ENCODE measurements around the gene ADAM12. TPM values are rescaled to one million over a fixed set of nuclear protein-coding genes. Genes with fewer than 3 reads are reported as not detected.

The ADAM12 gene
- total RNA-seq, 1 experiment from 2014 or later = not detected

GRCh38 chr10:125967533-125967932 is 420.7 kb downstream of the ADAM12 start:
- RAD21 ChIA-PET (ENCODE audit: low non-redundant PET in 1 of 2, low total read pairs in 2 of 2, uncharacterized antibody in 2 of 2, unreplicated experiment in 2 of 2) = interaction anchor here in 1 of 2 experiments (0.7 kb wide), 1 partner anchor 26 kb away, joined by 3 read pairs; no protein-coding TSS in a partner anchor
- Histone ChIP-seq H2AFZ (ENCODE audit: low read depth, low read length, poor library complexity, severe bottlenecking) (no peak overlapping the region), H4K20me1 (ENCODE audit: insufficient read depth) (no peaks in the 10 kb centered on the region), H3K4me1 (ENCODE audit: control insufficient read depth in 1 of 2, insufficient read depth in 2 of 2, low read length in 2 of 2) (peaks cover 0 to under 1% of the 10 kb centered on the region in 2 experiments; a peak in 2 of 4 replicates), H3K27ac (ENCODE audit: low read depth, low read length) (no peak overlapping the region), H3K9me3 (ENCODE audit: control insufficient read depth in 1 of 2, insufficient read depth in 1 of 2, low read depth in 1 of 2, low read length in 2 of 2) (no peaks in the 10 kb centered on the region), H3K4me3 (replicated peaks in 1 of 2; ENCODE audit: low read depth in 1 of 2, low read length in 2 of 2) (no peak overlapping the region), H3K79me2 (ENCODE audit: insufficient read depth, low read length) (no peaks in the 10 kb centered on the region), H3K36me3 (ENCODE audit: control insufficient read depth in 1 of 2, insufficient read depth in 2 of 2, low read length in 2 of 2) (no peaks in the 10 kb centered on the region), H3K9ac (ENCODE audit: low read length) (no peak overlapping the region), H3K4me2 (ENCODE audit: low read length) (no peak overlapping the region), H3K27me3 (ENCODE audit: insufficient read depth, low read length) (no peaks in the 10 kb centered on the region), H3K9me2 (ENCODE audit: insufficient read depth) (peaks cover 3% of the 10 kb centered on the region; the same call in 1 of the 2 replicates)
- intact Hi-C loops (cut with micrococcal nuclease) = no loop called here
- DNase-seq (ENCODE audit: low read depth, low spot score) (no peak), ATAC-seq (no peak)
- POLR2A ChIA-PET = no interaction called here
- CTCF ChIA-PET = interaction anchor here (1.0 to 1.8 kb wide), 2 partner anchors 9 to 33 kb away, joined by 4 to 5 read pairs; no protein-coding TSS in a partner anchor
- TF ChIP-seq CBX3 (IDR thresholded peaks at IDR 0.05; ENCODE audit: low read depth) = no peak
- TF ChIP-seq SIN3A (IDR thresholded peaks at IDR 0.05; ENCODE audit: low read depth) = no peak
- TF ChIP-seq RAD21 (IDR thresholded peaks at IDR 0.05; ENCODE audit: low read depth) = no peak
- TF ChIP-seq SRF (IDR thresholded peaks at IDR 0.05; ENCODE audit: low read depth) = no peak
- TF ChIP-seq ZNF274 (IDR thresholded peaks at IDR 0.05; ENCODE audit: low read depth, low read length) = no peak
- no peak for TF ChIP-seq MAX (IDR thresholded peaks at IDR 0.05)
- BruUV-seq (replicated peaks) = no TSS peak

GRCh38 chr10:125964558-125964957 is 423.7 kb downstream of the ADAM12 start:
- Histone ChIP-seq H3K4me1 (ENCODE audit: control insufficient read depth in 1 of 2, insufficient read depth in 2 of 2, low read length in 2 of 2) (no peaks in the 10 kb centered on the region), H3K9me2 (ENCODE audit: insufficient read depth) (peaks cover 3% of the 10 kb centered on the region; the same call in 1 of the 2 replicates), H3K27me3 (ENCODE audit: insufficient read depth, low read length) (no peaks in the 10 kb centered on the region), H3K4me3 (replicated peaks in 1 of 2; ENCODE audit: low read depth in 1 of 2, low read length in 2 of 2) (no peak overlapping the region), H2AFZ (ENCODE audit: low read depth, low read length, poor library complexity, severe bottlenecking) (no peak overlapping the region), H3K79me2 (ENCODE audit: insufficient read depth, low read length) (no peaks in the 10 kb centered on the region), H3K36me3 (ENCODE audit: control insufficient read depth in 1 of 2, insufficient read depth in 2 of 2, low read length in 2 of 2) (no peaks in the 10 kb centered on the region), H4K20me1 (ENCODE audit: insufficient read depth) (no peaks in the 10 kb centered on the region), H3K9me3 (ENCODE audit: control insufficient read depth in 1 of 2, insufficient read depth in 1 of 2, low read depth in 1 of 2, low read length in 2 of 2) (no peaks in the 10 kb centered on the region), H3K4me2 (ENCODE audit: low read length) (no peak overlapping the region), H3K27ac (ENCODE audit: low read depth, low read length) (no peak overlapping the region), H3K9ac (ENCODE audit: low read length) (no peak overlapping the region)
- CTCF ChIA-PET = interaction anchor here (1.4 kb wide), 1 partner anchor 30 kb away, joined by 7 read pairs; no protein-coding TSS in a partner anchor
- intact Hi-C loops (cut with micrococcal nuclease) = no loop called here
- RAD21 ChIA-PET (ENCODE audit: low non-redundant PET in 1 of 2, low total read pairs in 2 of 2, uncharacterized antibody in 2 of 2, unreplicated experiment in 2 of 2) = no interaction called here
- DNase-seq (ENCODE audit: low read depth, low spot score) = no peak
- BruUV-seq (replicated peaks) = no TSS peak
- POLR2A ChIA-PET = no interaction called here
- ATAC-seq = no peak
- TF ChIP-seq EZH2phosphoT487 (IDR thresholded peaks at IDR 0.05; ENCODE audit: borderline replicate concordance) (no peak), ATF3 (IDR thresholded peaks at IDR 0.05) (no peak), ZNF274 (IDR thresholded peaks at IDR 0.05; ENCODE audit: low read depth, low read length) (no peak), FOSL1 (IDR thresholded peaks at IDR 0.05; ENCODE audit: low read depth) (no peak), EGR1 (IDR thresholded peaks at IDR 0.05; ENCODE audit: low read depth) (no peak), MAX (IDR thresholded peaks at IDR 0.05) (no peak), RAD21 (IDR thresholded peaks at IDR 0.05; ENCODE audit: low read depth) (no peak), CBX3 (IDR thresholded peaks at IDR 0.05; ENCODE audit: low read depth) (no peak), SIN3A (IDR thresholded peaks at IDR 0.05; ENCODE audit: low read depth) (no peak), JUND (IDR thresholded peaks at IDR 0.05) (no peak), SP1 (IDR thresholded peaks at IDR 0.05; ENCODE audit: low read depth) (no peak), ELF1 (IDR thresholded peaks at IDR 0.05; ENCODE audit: borderline replicate concordance, low read depth) (no peak), CEBPB (IDR thresholded peaks at IDR 0.05; ENCODE audit: low read depth) (no peak), REST (IDR thresholded peaks at IDR 0.05; ENCODE audit: low read depth) (no peak)
